HepG2 (cell line): Measurements from ENCODE around the gene RAPGEF2. TPM values are rescaled to one million over a fixed set of nuclear protein-coding genes. Genes with fewer than 3 reads are reported as not detected.

Source experiments
- ATAC-seq: fragments of 200-7000 bp; cut with Tn5 transposase; 3 replicates; pipeline ENCODE4 v1.9.1; 2020; ENCODE audit warnings: mild to moderate bottlenecking, moderate library complexity
- BruUV-seq: library from RNA; stranded (reverse); fragments of 400-500 nt; replicated peaks from 2 replicates; lab custom pipeline; 2021; lab: Mats Ljungman, UMichigan
- CTCF ChIA-PET: fragments of 300-600 bp; formaldehyde crosslinking; extraction: SDS; loops from one replicate; lab custom pipeline; 2021; ENCODE audit warnings: low total read pairs, inconsistent platforms, low intra/inter-chr PET ratio; lab: Yijun Ruan, JAX
- POLR2A ChIA-PET: fragments of 350-600 bp; sonication (Branson Sonifier 250); formaldehyde crosslinking; loops from one replicate; lab custom pipeline; 2020; ENCODE audit warnings: antibody characterized with exemption, inconsistent platforms; lab: Yijun Ruan, JAX
- DNase-seq: peaks from one replicate; pipeline ENCODE4 v3.0.0-alpha.2; 2015; ENCODE audit warnings: low spot score
- FAIRE-seq: peaks from 3 replicates; lab custom pipeline; 2011; peaks lifted over from hg19 to GRCh38; lab: Jason Lieb, UNC
- H2AFZ ChIP-seq: one replicate; pipeline ENCODE4 v1.6.1; 2011; ENCODE audit warnings: low read length, inconsistent platforms
- H3K27ac ChIP-seq: fragments of 300-600 bp; 3 replicates; pipeline ENCODE4 v1.8.0; 2011; ENCODE audit warnings: mixed run types, mild to moderate bottlenecking, mixed read lengths, low read length, inconsistent platforms; ENCODE audit not compliant: insufficient read depth; ENCODE audit errors: extremely low read length
- H3K27me3 ChIP-seq, 2 experiments: fragments of 200-600 bp in 1 of 2; 2 replicates in 1 of 2; 3 replicates in 1 of 2; pipeline versions ENCODE4 v1.6.0 to v1.8.0; 2011; ENCODE audit warnings: low read length in 2 of 2, mild to moderate bottlenecking in 2 of 2, moderate library complexity in 2 of 2, inconsistent platforms in 1 of 2; ENCODE audit not compliant: insufficient read depth in 2 of 2, control insufficient read depth in 1 of 2
- H3K36me3 ChIP-seq, 2 experiments: fragments of 200-600 bp in 1 of 2; replicated peaks in 1 of 2; 2 replicates in 1 of 2; 3 replicates in 1 of 2; pipeline versions ENCODE4 v1.5.1 to v1.8.0; 2011; ENCODE audit warnings: low read length in 2 of 2, inconsistent platforms in 1 of 2; ENCODE audit not compliant: insufficient read depth in 2 of 2, control insufficient read depth in 1 of 2
- H3K4me1 ChIP-seq: 2 replicates; pipeline ENCODE4 v1.5.1; 2012; ENCODE audit warnings: low read length, inconsistent platforms; ENCODE audit not compliant: insufficient read depth
- H3K4me2 ChIP-seq: 2 replicates; pipeline ENCODE4 v1.6.0; 2011; ENCODE audit warnings: low read depth, low read length, inconsistent platforms
- H3K4me3 ChIP-seq, 3 experiments: fragments of 200-600 bp in 1 of 3; sonication (generic), shearing (Covaris generic) in 1 of 3; replicated peaks in 1 of 3; 2 replicates each; pipeline ENCODE4 v1.5.1; 2011 to 2016; ENCODE audit warnings: low read length in 3 of 3, inconsistent platforms in 2 of 3, low read depth in 2 of 3, mild to moderate bottlenecking in 2 of 3, control low read depth in 1 of 3, mixed read lengths in 1 of 3; ENCODE audit not compliant: insufficient read depth in 1 of 3
- H3K79me2 ChIP-seq: one replicate; pipeline ENCODE4 v1.6.1; 2011; ENCODE audit warnings: low read length, inconsistent platforms; ENCODE audit not compliant: insufficient read depth
- H3K9ac ChIP-seq: 2 replicates; pipeline ENCODE4 v1.6.0; 2011; ENCODE audit warnings: mild to moderate bottlenecking, low read depth, low read length, inconsistent platforms; ENCODE audit not compliant: insufficient read depth
- H3K9me3 ChIP-seq: 2 replicates; pipeline ENCODE4 v1.5.1; 2012; ENCODE audit warnings: mild to moderate bottlenecking, low read length
- H4K20me1 ChIP-seq: 2 replicates; pipeline ENCODE4 v1.6.0; 2011; ENCODE audit warnings: inconsistent platforms, mild to moderate bottlenecking, low read length, moderate library complexity; ENCODE audit not compliant: insufficient read depth
- ATRX ChIP-seq: sonication (generic); formaldehyde crosslinking; IDR thresholded peaks from 2 replicates; pipeline ENCODE4 v1.4.0; 2020; ENCODE audit warnings: missing genetic modification reagents, borderline replicate concordance
- HNRNPK ChIP-seq: fragments of 200-400 bp; formaldehyde crosslinking; IDR thresholded peaks from 2 replicates; pipeline ENCODE4 v1.6.1; 2018; ENCODE audit warnings: low read length, low read depth, moderate library complexity, mild to moderate bottlenecking; ENCODE audit not compliant: poor library complexity, severe bottlenecking
- ISL2 ChIP-seq: sonication (generic); formaldehyde crosslinking; IDR thresholded peaks from 2 replicates; pipeline ENCODE4 v1.5.0; 2020; ENCODE audit warnings: missing genetic modification reagents
- JDP2 ChIP-seq: sonication (generic); formaldehyde crosslinking; IDR thresholded peaks from 2 replicates; pipeline ENCODE4 v1.8.1; 2022; ENCODE audit warnings: missing genetic modification reagents, borderline replicate concordance
- KDM6A ChIP-seq: IDR thresholded peaks from 2 replicates; pipeline ENCODE4 v1.6.1; 2016; ENCODE audit warnings: low read depth
- MAF1 ChIP-seq: sonication (generic); formaldehyde crosslinking; IDR thresholded peaks from 2 replicates; pipeline ENCODE4 v1.5.0; 2020; ENCODE audit warnings: missing genetic modification reagents, borderline replicate concordance
- MBD4 ChIP-seq: IDR thresholded peaks from 2 replicates; pipeline ENCODE4 v1.6.1; 2012; ENCODE audit warnings: low read length, inconsistent platforms, borderline replicate concordance
- PAWR ChIP-seq: sonication (generic); formaldehyde crosslinking; IDR thresholded peaks from 2 replicates; pipeline ENCODE4 v1.4.0; 2020; ENCODE audit warnings: missing genetic modification reagents, mild to moderate bottlenecking, borderline replicate concordance
- SRSF4 ChIP-seq: fragments of 200-400 bp; formaldehyde crosslinking; IDR thresholded peaks from one replicate; pipeline ENCODE4 v1.6.1; 2018; ENCODE audit warnings: mild to moderate bottlenecking, low read depth, low read length, moderate library complexity; ENCODE audit not compliant: poor library complexity, severe bottlenecking
- ZNF274 ChIP-seq: sonication (generic); formaldehyde crosslinking; IDR thresholded peaks from 2 replicates; pipeline ENCODE4 v1.5.1; 2020; ENCODE audit warnings: mild to moderate bottlenecking, missing genetic modification reagents
- ZNF317 ChIP-seq: sonication (generic); formaldehyde crosslinking; IDR thresholded peaks from 2 replicates; pipeline ENCODE4 v1.5.0; 2020; ENCODE audit warnings: mild to moderate bottlenecking, missing genetic modification reagents
- ZNF850 ChIP-seq: sonication (generic); formaldehyde crosslinking; conservative IDR thresholded peaks from 2 replicates; pipeline ENCODE4 v1.9.0; 2021; ENCODE audit warnings: mild to moderate bottlenecking, missing genetic modification reagents
- whole genome bisulfite sequencing: methylation state at CpG from one replicate; pipeline ENCODE4 v1.1.6; 2017; ENCODE audit warnings: low lambda C conversion rate; 5-methylcytosine and 5-hydroxymethylcytosine counted together
- in situ Hi-C: cut with HindIII; loops from 2 replicates; pipeline ENCODE4 v1.10.0; 2017; ENCODE audit warnings: low pct_unique_long_range_greater_than_20kb; ENCODE audit not compliant: extremely low pct_ligation_motif_present
- intact Hi-C: fragments of 100-400 bp; cut with micrococcal nuclease; formaldehyde crosslinking; loops from one replicate; pipeline ENCODE4 v1.10.0; 2022; ENCODE audit not compliant: unreplicated experiment
- polyA plus RNA-seq, 8 experiments: library from polyadenylated mRNA; depleted of rRNA in 3 of 8; stranded (reverse) in 7 of 8; unstranded in 1 of 8; fragments of >200 nt; fragmentation: Illumina TruSeq in 4 of 8; extraction: Trizol in 4 of 8; gene quantifications; 2 replicates each; pipeline versions ENCODE4 v1.2.1 to v1.2.3, GENCODE V29; 2011 to 2016; ENCODE audit warnings: low read depth in 4 of 8, missing spikeins in 1 of 8, mixed read lengths in 1 of 8; ENCODE audit not compliant: insufficient read depth in 1 of 8
- total RNA-seq, 5 experiments: library from RNA; depleted of rRNA; stranded (reverse); fragments of >200 nt; fragmentation: Illumina TruSeq; extraction: Trizol; gene quantifications; 2 replicates each; pipeline ENCODE4 v1.2.3, GENCODE V29; 2016; ENCODE audit warnings: low read depth in 1 of 5
- TF ChIP-seq, protein P1 (sequence below): sonication (generic); formaldehyde crosslinking; IDR thresholded peaks from 2 replicates; pipeline ENCODE4 v1.8.1; 2023; ENCODE audit warnings: mild to moderate bottlenecking, moderate library complexity, missing genetic modification reagents

Gene RAPGEF2
- total and polyA plus RNA-seq, 2 of the 13 experiments (the other 11 are each of a cell fraction or from before 2014, with no cell fraction given), result 19.2 to 23.0 TPM

DNA sequence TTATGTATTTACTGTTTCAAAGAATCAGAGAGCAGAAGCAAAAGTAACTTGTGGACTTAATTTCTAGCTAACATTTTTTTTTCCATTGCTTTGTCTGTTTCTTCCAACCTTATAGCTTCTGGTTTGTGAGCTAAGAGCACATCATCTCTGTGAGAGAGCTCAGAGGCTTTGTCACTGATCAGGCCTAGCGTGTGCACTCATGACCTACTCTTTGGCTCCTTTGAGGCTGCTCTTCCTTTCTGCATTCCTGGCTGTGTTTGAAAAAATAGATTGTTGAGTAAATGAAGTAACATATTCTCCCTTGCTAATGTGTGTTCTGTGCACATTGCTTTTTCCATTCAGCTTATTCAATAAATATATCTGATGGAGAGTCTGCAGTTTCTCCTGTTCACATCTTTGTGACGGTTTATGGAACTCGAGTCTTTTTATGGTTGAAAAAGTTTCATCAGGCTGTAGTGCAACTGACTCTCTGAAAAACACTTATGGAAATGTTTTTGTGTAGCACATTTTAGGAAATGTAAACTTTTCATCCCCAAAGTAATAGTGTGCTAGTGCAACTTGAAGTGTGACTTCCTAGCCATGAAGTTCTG, 133.0 kb downstream of the RAPGEF2 start:
- CTCF ChIA-PET, result no interaction called here
- intact Hi-C loops (no loop called here), in situ Hi-C loops (no loop called here)
- no TSS peak for BruUV-seq
- no peak overlapping the region for H3K4me2 ChIP-seq
- H3K9ac ChIP-seq, result no peak overlapping the region
- H2AFZ ChIP-seq, result no peak overlapping the region
- H3K27me3 ChIP-seq, result no peaks in the 10 kb centered on the region
- FAIRE-seq (no peak), DNase-seq (peak; percentile 24), ATAC-seq (peak; percentile 73)
- no peaks in the 10 kb centered on the region for H3K79me2 ChIP-seq
- WGBS, result 95% methylated on average over 3 of the region's 3 CpGs
- no peaks in the 10 kb centered on the region for H4K20me1 ChIP-seq
- no peak overlapping the region for H3K4me3 ChIP-seq
- no peaks in the 10 kb centered on the region for H3K36me3 ChIP-seq
- POLR2A ChIA-PET, result no interaction called here
- TF ChIP-seq, protein P1, sequence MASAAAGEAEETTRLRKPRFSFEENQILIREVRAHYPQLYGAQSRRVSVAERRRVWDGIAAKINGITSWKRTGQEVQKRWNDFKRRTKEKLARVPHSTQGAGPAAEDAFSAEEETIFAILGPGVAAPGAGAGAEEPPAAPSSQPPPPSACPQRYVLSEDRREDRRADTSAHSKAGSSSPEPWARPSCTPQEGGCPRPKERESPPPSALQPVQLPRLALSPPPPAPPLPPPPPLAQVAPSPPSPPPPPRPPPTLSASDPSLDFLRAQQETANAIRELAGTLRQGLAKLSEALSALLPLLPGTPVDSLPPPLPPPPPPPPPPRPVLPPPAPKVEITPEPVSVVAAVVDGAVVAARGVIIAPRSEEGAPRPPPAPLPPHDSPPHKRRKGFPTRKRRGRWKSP (CRISPR knock-in tag), result no peak
- no peak for TF ChIP-seq MAF1 (CRISPR knock-in tag)
- TF ChIP-seq SRSF4, result no peak
- peak; percentile 97 for TF ChIP-seq ZNF317 (CRISPR knock-in tag)
- H3K27ac ChIP-seq, result no peak overlapping the region
- peaks cover 10% of the 10 kb centered on the region for H3K4me1 ChIP-seq
- no peaks in the 10 kb centered on the region for H3K9me3 ChIP-seq

DNA sequence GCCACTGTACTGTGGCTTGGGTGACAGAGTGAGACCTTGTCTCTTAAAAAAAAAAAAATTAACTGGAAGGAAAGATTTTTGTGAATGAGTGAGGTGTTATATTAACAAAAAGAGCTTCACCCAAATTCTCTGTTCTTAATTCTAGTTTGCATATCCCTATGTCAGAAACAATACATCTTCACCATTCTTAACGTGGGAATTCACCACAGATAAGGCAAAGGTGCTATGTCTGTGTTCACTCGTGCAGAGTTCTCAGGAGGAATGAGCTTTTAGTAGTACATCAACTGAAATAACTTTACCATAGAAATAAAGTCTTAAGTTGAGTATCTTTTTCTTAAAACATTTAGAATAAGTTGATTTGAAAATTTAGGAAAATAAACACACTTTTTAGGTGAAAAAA, 135.1 kb downstream of the RAPGEF2 start:
- DNase-seq (no peak), ATAC-seq (no peak), FAIRE-seq (no peak)
- Histone ChIP-seq H4K20me1 (no peaks in the 10 kb centered on the region), H3K79me2 (no peaks in the 10 kb centered on the region), H3K27me3 (no peaks in the 10 kb centered on the region), H3K9ac (no peak overlapping the region), H2AFZ (no peak overlapping the region), H3K9me3 (no peaks in the 10 kb centered on the region), H3K36me3 (no peaks in the 10 kb centered on the region), H3K4me3 (no peak overlapping the region), H3K27ac (no peak overlapping the region), H3K4me2 (no peak overlapping the region)
- in situ Hi-C loops, result no loop called here
- ChIA-PET POLR2A (no interaction called here), CTCF (no interaction called here)
- intact Hi-C loops, result no loop called here
- 90% methylated on average over 2 of the region's 2 CpGs for WGBS
- BruUV-seq, result no TSS peak
- TF ChIP-seq ZNF850, result no peak
- no peak for TF ChIP-seq PAWR (CRISPR knock-in tag)
- no peak for TF ChIP-seq KDM6A (CRISPR knock-in tag)
- TF ChIP-seq ISL2 (CRISPR knock-in tag), result no peak
- no peak for TF ChIP-seq HNRNPK
- TF ChIP-seq MBD4, result no peak
- no peak for TF ChIP-seq JDP2 (CRISPR knock-in tag)
- TF ChIP-seq ZNF274, result no peak
- TF ChIP-seq ATRX (CRISPR knock-in tag), result no peak
- TF ChIP-seq, all 625 proteins: peak for 0
- H3K4me1 ChIP-seq, result peaks cover 10% of the 10 kb centered on the region
